WTC11 (cell line): Measurements from ENCODE around the gene SPRED2.

Source experiments
- ATF1 ChIP-seq: sonication (generic); formaldehyde crosslinking; IDR thresholded peaks from 2 replicates; pipeline ENCODE4 v1.8.1; 2023; ENCODE audit warnings: mild to moderate bottlenecking, moderate library complexity, missing genetic modification reagents
- E2F5 ChIP-seq: sonication (generic); formaldehyde crosslinking; IDR thresholded peaks from 2 replicates; pipeline ENCODE4 v1.8.1; 2022; ENCODE audit warnings: mild to moderate bottlenecking, moderate library complexity, missing genetic modification reagents
- FOXJ3 ChIP-seq: sonication (generic); formaldehyde crosslinking; IDR thresholded peaks from 2 replicates; pipeline ENCODE4 v1.9.0; 2021; ENCODE audit warnings: missing genetic modification reagents, mild to moderate bottlenecking, borderline replicate concordance
- JUN ChIP-seq: sonication (generic); formaldehyde crosslinking; IDR thresholded peaks from 2 replicates; pipeline ENCODE4 v1.8.0; 2023; ENCODE audit warnings: mild to moderate bottlenecking, missing genetic modification reagents
- KAT7 ChIP-seq: sonication (generic); formaldehyde crosslinking; IDR thresholded peaks from 2 replicates; pipeline ENCODE4 v1.8.1; 2023; ENCODE audit warnings: missing genetic modification reagents, mild to moderate bottlenecking, borderline replicate concordance
- MAX ChIP-seq: sonication (generic); formaldehyde crosslinking; IDR thresholded peaks from 2 replicates; pipeline ENCODE4 v1.8.0; 2022; ENCODE audit warnings: mild to moderate bottlenecking, missing genetic modification reagents
- MLX ChIP-seq: sonication (generic); formaldehyde crosslinking; IDR thresholded peaks from 2 replicates; pipeline ENCODE4 v1.8.1; 2023; ENCODE audit warnings: mild to moderate bottlenecking, missing genetic modification reagents, moderate library complexity
- NFYB ChIP-seq: sonication (generic); formaldehyde crosslinking; conservative IDR thresholded peaks from 2 replicates; pipeline ENCODE4 v1.8.0; 2022; ENCODE audit warnings: low read depth, missing genetic modification reagents
- NR3C1 ChIP-seq: sonication (generic); formaldehyde crosslinking; conservative IDR thresholded peaks from 2 replicates; pipeline ENCODE4 v1.8.1; 2023; ENCODE audit warnings: low read depth, mild to moderate bottlenecking, missing genetic modification reagents
- TF ChIP-seq, protein P1 (sequence below): fragments of 200-600 bp; IDR thresholded peaks from 2 replicates; pipeline ENCODE4 v1.8.0; 2022; ENCODE audit warnings: antibody characterized with exemption
- TF ChIP-seq, protein P2 (sequence below): sonication (generic); formaldehyde crosslinking; IDR thresholded peaks from 2 replicates; pipeline ENCODE4 v1.8.0; 2023; ENCODE audit warnings: mild to moderate bottlenecking, missing genetic modification reagents
- TF ChIP-seq, protein P3 (sequence below): sonication (generic); formaldehyde crosslinking; IDR thresholded peaks from 2 replicates; pipeline ENCODE4 v1.8.1; 2022; ENCODE audit warnings: low read depth, missing genetic modification reagents, borderline replicate concordance
- TF ChIP-seq, protein P4 (sequence below): sonication (generic); formaldehyde crosslinking; IDR thresholded peaks from 2 replicates; pipeline ENCODE4 v1.8.1; 2022; ENCODE audit warnings: mild to moderate bottlenecking, missing genetic modification reagents, moderate library complexity, borderline replicate concordance

DNA sequence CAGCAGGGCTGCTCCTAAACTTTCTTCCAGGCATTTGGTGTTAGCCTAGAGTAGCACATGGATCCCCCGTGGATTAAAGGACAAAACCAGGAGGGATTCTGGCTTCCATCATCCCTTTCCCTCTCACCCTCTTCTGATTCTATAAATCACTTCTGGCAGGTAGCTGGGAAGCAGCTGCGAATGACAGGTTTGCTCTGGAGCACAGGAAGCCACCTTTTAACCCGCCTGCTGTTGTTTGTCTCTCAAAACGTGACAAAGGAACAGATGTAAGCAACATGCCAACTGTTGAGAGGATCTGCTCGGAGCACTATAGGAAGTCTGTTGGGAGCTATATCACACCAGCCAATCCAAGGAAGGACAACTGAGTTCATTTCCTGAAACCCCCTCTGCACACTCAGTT, 102.9 kb downstream of the SPRED2 start:
- TF ChIP-seq, protein P1, sequence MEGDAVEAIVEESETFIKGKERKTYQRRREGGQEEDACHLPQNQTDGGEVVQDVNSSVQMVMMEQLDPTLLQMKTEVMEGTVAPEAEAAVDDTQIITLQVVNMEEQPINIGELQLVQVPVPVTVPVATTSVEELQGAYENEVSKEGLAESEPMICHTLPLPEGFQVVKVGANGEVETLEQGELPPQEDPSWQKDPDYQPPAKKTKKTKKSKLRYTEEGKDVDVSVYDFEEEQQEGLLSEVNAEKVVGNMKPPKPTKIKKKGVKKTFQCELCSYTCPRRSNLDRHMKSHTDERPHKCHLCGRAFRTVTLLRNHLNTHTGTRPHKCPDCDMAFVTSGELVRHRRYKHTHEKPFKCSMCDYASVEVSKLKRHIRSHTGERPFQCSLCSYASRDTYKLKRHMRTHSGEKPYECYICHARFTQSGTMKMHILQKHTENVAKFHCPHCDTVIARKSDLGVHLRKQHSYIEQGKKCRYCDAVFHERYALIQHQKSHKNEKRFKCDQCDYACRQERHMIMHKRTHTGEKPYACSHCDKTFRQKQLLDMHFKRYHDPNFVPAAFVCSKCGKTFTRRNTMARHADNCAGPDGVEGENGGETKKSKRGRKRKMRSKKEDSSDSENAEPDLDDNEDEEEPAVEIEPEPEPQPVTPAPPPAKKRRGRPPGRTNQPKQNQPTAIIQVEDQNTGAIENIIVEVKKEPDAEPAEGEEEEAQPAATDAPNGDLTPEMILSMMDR: no peak
- TF ChIP-seq E2F5 (CRISPR knock-in tag) (no peak), NR3C1 (CRISPR knock-in tag) (no peak), ATF1 (CRISPR knock-in tag) (no peak), MLX (CRISPR knock-in tag) (no peak), KAT7 (no peak), MAX (CRISPR knock-in tag) (no peak), NFYB (no peak), JUN (CRISPR knock-in tag) (no peak), FOXJ3 (CRISPR knock-in tag) (no peak)
- TF ChIP-seq, protein P2, sequence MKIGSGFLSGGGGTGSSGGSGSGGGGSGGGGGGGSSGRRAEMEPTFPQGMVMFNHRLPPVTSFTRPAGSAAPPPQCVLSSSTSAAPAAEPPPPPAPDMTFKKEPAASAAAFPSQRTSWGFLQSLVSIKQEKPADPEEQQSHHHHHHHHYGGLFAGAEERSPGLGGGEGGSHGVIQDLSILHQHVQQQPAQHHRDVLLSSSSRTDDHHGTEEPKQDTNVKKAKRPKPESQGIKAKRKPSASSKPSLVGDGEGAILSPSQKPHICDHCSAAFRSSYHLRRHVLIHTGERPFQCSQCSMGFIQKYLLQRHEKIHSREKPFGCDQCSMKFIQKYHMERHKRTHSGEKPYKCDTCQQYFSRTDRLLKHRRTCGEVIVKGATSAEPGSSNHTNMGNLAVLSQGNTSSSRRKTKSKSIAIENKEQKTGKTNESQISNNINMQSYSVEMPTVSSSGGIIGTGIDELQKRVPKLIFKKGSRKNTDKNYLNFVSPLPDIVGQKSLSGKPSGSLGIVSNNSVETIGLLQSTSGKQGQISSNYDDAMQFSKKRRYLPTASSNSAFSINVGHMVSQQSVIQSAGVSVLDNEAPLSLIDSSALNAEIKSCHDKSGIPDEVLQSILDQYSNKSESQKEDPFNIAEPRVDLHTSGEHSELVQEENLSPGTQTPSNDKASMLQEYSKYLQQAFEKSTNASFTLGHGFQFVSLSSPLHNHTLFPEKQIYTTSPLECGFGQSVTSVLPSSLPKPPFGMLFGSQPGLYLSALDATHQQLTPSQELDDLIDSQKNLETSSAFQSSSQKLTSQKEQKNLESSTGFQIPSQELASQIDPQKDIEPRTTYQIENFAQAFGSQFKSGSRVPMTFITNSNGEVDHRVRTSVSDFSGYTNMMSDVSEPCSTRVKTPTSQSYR (CRISPR knock-in tag): no peak
- TF ChIP-seq, protein P3, sequence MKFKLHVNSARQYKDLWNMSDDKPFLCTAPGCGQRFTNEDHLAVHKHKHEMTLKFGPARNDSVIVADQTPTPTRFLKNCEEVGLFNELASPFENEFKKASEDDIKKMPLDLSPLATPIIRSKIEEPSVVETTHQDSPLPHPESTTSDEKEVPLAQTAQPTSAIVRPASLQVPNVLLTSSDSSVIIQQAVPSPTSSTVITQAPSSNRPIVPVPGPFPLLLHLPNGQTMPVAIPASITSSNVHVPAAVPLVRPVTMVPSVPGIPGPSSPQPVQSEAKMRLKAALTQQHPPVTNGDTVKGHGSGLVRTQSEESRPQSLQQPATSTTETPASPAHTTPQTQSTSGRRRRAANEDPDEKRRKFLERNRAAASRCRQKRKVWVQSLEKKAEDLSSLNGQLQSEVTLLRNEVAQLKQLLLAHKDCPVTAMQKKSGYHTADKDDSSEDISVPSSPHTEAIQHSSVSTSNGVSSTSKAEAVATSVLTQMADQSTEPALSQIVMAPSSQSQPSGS (CRISPR knock-in tag): no peak
- TF ChIP-seq, protein P4, sequence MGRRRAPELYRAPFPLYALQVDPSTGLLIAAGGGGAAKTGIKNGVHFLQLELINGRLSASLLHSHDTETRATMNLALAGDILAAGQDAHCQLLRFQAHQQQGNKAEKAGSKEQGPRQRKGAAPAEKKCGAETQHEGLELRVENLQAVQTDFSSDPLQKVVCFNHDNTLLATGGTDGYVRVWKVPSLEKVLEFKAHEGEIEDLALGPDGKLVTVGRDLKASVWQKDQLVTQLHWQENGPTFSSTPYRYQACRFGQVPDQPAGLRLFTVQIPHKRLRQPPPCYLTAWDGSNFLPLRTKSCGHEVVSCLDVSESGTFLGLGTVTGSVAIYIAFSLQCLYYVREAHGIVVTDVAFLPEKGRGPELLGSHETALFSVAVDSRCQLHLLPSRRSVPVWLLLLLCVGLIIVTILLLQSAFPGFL (CRISPR knock-in tag): no peak
